ENCODE measurements around the gene SELENON.
A peak's percentile ranks its signal among the peaks of the same experiment; 100 is the strongest.

The SELENON gene

GRCh38 chr1:25795946-25796810, 3.8 kb upstream of the SELENON start:
- Histone ChIP-seq H3K4me1 (ENCODE audit: insufficient read depth, insufficient read length) (peaks cover 22% of the 10 kb centered on the region), H3K4me3 (ENCODE audit: insufficient read length, low read depth) (no peak overlapping the region), H3K9me3 (ENCODE audit: insufficient read depth, low read length) (no peaks in the 10 kb centered on the region), H3K9ac (ENCODE audit: insufficient read length, low read depth) (peak overlapping the region; percentile 45), H3K36me3 (ENCODE audit: insufficient read depth, insufficient read length, low read length) (no peaks in the 10 kb centered on the region), H3K27me3 (ENCODE audit: insufficient read depth, insufficient read length) (peaks cover 11% of the 10 kb centered on the region)
- no peak for DNase-seq (ENCODE audit: low read depth, low spot score)
- TF ChIP-seq SUZ12 (IDR thresholded peaks at IDR 0.05; ENCODE audit: extremely low read depth, insufficient read depth, insufficient read length) (no peak), YY1 (IDR thresholded peaks at IDR 0.05; ENCODE audit: insufficient read depth, insufficient read length) (no peak), ZNF274 (IDR thresholded peaks at IDR 0.05; ENCODE audit: low read depth, low read length) (no peak)

GRCh38 chr1:25796811-25797458, 3.1 kb upstream of the SELENON start:
- H3K9ac ChIP-seq (ENCODE audit: insufficient read length, low read depth): peak overlapping the region; percentile 45
- H3K9me3 ChIP-seq (ENCODE audit: insufficient read depth, low read length): no peaks in the 10 kb centered on the region
- peaks cover 11% of the 10 kb centered on the region for H3K27me3 ChIP-seq (ENCODE audit: insufficient read depth, insufficient read length)
- DNase-seq (ENCODE audit: low read depth, low spot score): peak; percentile 87
- no peak overlapping the region for H3K4me3 ChIP-seq (ENCODE audit: insufficient read length, low read depth)
- peaks cover 22% of the 10 kb centered on the region for H3K4me1 ChIP-seq (ENCODE audit: insufficient read depth, insufficient read length)
- H3K36me3 ChIP-seq (ENCODE audit: insufficient read depth, insufficient read length, low read length): peaks cover under 1% of the 10 kb centered on the region
- no peak for TF ChIP-seq SUZ12 (IDR thresholded peaks at IDR 0.05; ENCODE audit: extremely low read depth, insufficient read depth, insufficient read length)
- TF ChIP-seq YY1 (IDR thresholded peaks at IDR 0.05; ENCODE audit: insufficient read depth, insufficient read length): no peak
- no peak for TF ChIP-seq ZNF274 (IDR thresholded peaks at IDR 0.05; ENCODE audit: low read depth, low read length)

DNA sequence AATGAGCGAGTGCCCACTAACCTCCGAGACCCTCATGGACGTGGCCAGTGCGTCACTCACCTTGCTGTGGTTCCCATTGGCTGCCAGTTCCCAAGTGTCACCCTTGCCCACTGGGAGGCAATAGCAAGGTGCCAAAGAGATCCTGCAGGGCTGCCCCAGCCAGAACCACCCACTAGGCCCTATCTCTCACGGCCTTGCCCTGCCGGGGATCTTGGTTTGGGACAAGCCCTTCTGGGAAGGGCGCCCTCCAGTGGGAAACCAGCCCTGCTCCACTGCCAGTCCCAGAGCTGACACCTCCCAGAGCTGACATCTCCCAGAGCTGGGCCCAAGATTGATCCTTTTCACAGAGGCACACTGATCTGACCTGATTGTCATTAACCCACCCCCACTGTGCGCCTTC, 2.1 kb upstream of the SELENON start:
- Histone ChIP-seq H3K4me3 (ENCODE audit: insufficient read length, low read depth) (no peak overlapping the region), H3K4me1 (ENCODE audit: insufficient read depth, insufficient read length) (peaks cover 26% of the 10 kb centered on the region), H3K9ac (ENCODE audit: insufficient read length, low read depth) (peak overlapping the region; percentile 52), H3K36me3 (ENCODE audit: insufficient read depth, insufficient read length, low read length) (peaks cover 6% of the 10 kb centered on the region), H3K9me3 (ENCODE audit: insufficient read depth, low read length) (no peaks in the 10 kb centered on the region), H3K27me3 (ENCODE audit: insufficient read depth, insufficient read length) (peaks cover 11% of the 10 kb centered on the region)
- TF ChIP-seq YY1 (IDR thresholded peaks at IDR 0.05; ENCODE audit: insufficient read depth, insufficient read length) (no peak), ZNF274 (IDR thresholded peaks at IDR 0.05; ENCODE audit: low read depth, low read length) (no peak), SUZ12 (IDR thresholded peaks at IDR 0.05; ENCODE audit: extremely low read depth, insufficient read depth, insufficient read length) (no peak)
- no peak for DNase-seq (ENCODE audit: low read depth, low spot score)

GRCh38 chr1:25798666-25799351, 1.2 kb upstream of the SELENON start:
- TF ChIP-seq ZNF274 (IDR thresholded peaks at IDR 0.05; ENCODE audit: low read depth, low read length) (no peak), SUZ12 (IDR thresholded peaks at IDR 0.05; ENCODE audit: extremely low read depth, insufficient read depth, insufficient read length) (no peak), YY1 (IDR thresholded peaks at IDR 0.05; ENCODE audit: insufficient read depth, insufficient read length) (no peak)
- DNase-seq (ENCODE audit: low read depth, low spot score): no peak

DNA sequence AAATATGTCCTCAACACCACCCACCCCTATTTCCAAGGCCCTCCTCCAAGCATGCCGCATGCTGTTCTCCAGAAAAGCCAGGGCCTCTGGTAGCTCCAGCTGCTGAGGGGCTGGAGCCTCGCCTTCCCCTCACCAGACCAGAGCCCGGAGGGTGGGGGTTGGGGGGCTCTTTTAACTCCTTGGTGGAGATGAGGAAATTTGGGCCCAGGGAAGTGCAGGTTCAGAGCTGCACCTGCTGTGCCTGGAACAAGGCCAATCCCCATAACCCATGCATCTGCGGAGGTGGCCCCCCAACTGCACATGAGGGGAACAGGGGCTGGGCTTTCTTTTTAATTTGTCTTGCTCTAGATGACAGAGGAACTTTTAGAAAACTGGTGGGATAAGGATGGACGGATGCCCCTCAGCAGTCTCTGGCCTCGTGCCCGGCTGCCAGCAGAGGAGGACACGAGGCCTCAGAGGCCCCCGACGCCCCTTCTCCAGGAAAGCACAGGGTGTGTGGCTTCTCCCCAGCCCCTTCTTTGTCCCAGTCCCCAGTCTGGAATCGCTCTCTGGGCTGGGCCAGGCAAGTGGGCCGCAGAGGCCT, 550 bp upstream of the SELENON start:
- Histone ChIP-seq H3K9me3 (ENCODE audit: insufficient read depth, low read length) (no peaks in the 10 kb centered on the region), H3K9ac (ENCODE audit: insufficient read length, low read depth) (peak overlapping the region; percentile 83), H3K4me1 (ENCODE audit: insufficient read depth, insufficient read length) (peaks cover 30% of the 10 kb centered on the region), H3K4me3 (ENCODE audit: insufficient read length, low read depth) (peak overlapping the region; percentile 40), H3K36me3 (ENCODE audit: insufficient read depth, insufficient read length, low read length) (peaks cover 6% of the 10 kb centered on the region), H3K27me3 (ENCODE audit: insufficient read depth, insufficient read length) (peaks cover 11% of the 10 kb centered on the region)
- no peak for DNase-seq (ENCODE audit: low read depth, low spot score)
- TF ChIP-seq SUZ12 (IDR thresholded peaks at IDR 0.05; ENCODE audit: extremely low read depth, insufficient read depth, insufficient read length) (no peak), YY1 (IDR thresholded peaks at IDR 0.05; ENCODE audit: insufficient read depth, insufficient read length) (no peak), ZNF274 (IDR thresholded peaks at IDR 0.05; ENCODE audit: low read depth, low read length) (no peak)

More at GRCh38 chr1:25798666-25799351, 1.2 kb upstream of the SELENON start:
- peaks cover 6% of the 10 kb centered on the region for H3K36me3 ChIP-seq (ENCODE audit: insufficient read depth, insufficient read length, low read length)
- H3K27me3 ChIP-seq (ENCODE audit: insufficient read depth, insufficient read length): peaks cover 11% of the 10 kb centered on the region
- no peak overlapping the region for H3K4me3 ChIP-seq (ENCODE audit: insufficient read length, low read depth)
- H3K4me1 ChIP-seq (ENCODE audit: insufficient read depth, insufficient read length): peaks cover 27% of the 10 kb centered on the region
- no peak overlapping the region for H3K9ac ChIP-seq (ENCODE audit: insufficient read length, low read depth)
- H3K9me3 ChIP-seq (ENCODE audit: insufficient read depth, low read length): no peaks in the 10 kb centered on the region

DNA sequence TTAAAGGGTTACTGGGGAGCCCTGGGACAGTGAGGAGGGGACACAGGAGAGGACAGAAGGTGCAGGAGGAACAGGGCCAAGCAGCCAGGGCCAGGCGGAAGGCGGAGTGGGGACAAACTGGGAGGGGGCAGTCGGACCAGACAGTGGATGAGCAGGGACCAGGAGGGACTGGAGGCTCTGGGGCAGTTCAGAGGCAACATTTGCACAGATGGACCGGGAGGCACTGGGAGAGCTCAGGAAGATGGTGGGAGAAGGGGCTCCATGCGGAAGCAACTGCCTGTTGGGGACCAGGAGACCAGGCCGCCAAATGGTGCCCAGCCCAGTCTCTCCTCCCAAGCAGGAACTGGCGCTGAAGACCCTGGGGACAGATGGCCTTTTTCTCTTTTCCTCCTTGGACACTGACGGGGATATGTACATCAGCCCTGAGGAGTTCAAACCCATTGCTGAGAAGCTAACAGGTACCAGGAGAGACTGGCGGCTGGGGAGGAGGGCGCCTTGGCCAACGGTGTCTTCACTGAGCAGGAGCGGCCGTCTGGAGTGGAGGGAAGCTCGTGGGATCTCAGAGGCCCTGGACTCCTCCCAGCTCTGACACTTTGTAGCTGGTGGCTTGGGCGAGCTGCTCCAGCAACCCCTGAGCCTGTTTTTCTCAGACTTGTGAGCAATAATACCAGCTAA, 847 bp downstream of the SELENON start:
- Histone ChIP-seq H3K9ac (ENCODE audit: insufficient read length, low read depth) (peak overlapping the region; percentile 77), H3K4me3 (ENCODE audit: insufficient read length, low read depth) (peak overlapping the region; percentile 76), H3K9me3 (ENCODE audit: insufficient read depth, low read length) (no peaks in the 10 kb centered on the region), H3K36me3 (ENCODE audit: insufficient read depth, insufficient read length, low read length) (peaks cover 20% of the 10 kb centered on the region), H3K27me3 (ENCODE audit: insufficient read depth, insufficient read length) (peaks cover 11% of the 10 kb centered on the region), H3K4me1 (ENCODE audit: insufficient read depth, insufficient read length) (peaks cover 30% of the 10 kb centered on the region)
- DNase-seq (ENCODE audit: low read depth, low spot score): no peak
- TF ChIP-seq YY1 (IDR thresholded peaks at IDR 0.05; ENCODE audit: insufficient read depth, insufficient read length): no peak
- TF ChIP-seq ZNF274 (IDR thresholded peaks at IDR 0.05; ENCODE audit: low read depth, low read length): no peak
- TF ChIP-seq SUZ12 (IDR thresholded peaks at IDR 0.05; ENCODE audit: extremely low read depth, insufficient read depth, insufficient read length): no peak
